HepG2 (cell line): ENCODE data around the gene MCRIP2.

ENCODE experiments used
- ETV5 ChIP-seq: IDR thresholded peaks from 2 replicates; pipeline ENCODE4 v1.6.1; 2018; ENCODE audit warnings: missing biosample characterization, missing genetic modification reagents, inconsistent platforms, borderline replicate concordance
- MTA3 ChIP-seq: sonication (generic); formaldehyde crosslinking; IDR thresholded peaks from 2 replicates; pipeline ENCODE4 v1.4.0; 2020; ENCODE audit warnings: missing genetic modification reagents
- POLR2AphosphoS5 ChIP-seq: IDR thresholded peaks from 2 replicates; pipeline ENCODE4 v1.6.1; 2012; ENCODE audit warnings: low read depth, low read length
- RAD21 ChIP-seq: fragments of 450-650 bp; formaldehyde crosslinking; IDR thresholded peaks from 2 replicates; pipeline ENCODE4 v1.5.0; 2020; ENCODE audit warnings: mild to moderate bottlenecking
- RNF2 ChIP-seq: fragments of 450-650 bp; conservative IDR thresholded peaks from 2 replicates; pipeline ENCODE4 v1.6.1; 2016; ENCODE audit warnings: low read depth
- RXRA ChIP-seq: sonication (generic); formaldehyde crosslinking; IDR thresholded peaks from 2 replicates; pipeline ENCODE4 v1.5.1; 2020; ENCODE audit warnings: missing genetic modification reagents
- SRSF9 ChIP-seq: fragments of 200-400 bp; formaldehyde crosslinking; IDR thresholded peaks from 2 replicates; pipeline ENCODE4 v1.6.1; 2018; ENCODE audit warnings: borderline replicate concordance, mild to moderate bottlenecking, low read depth, low read length; ENCODE audit not compliant: insufficient read depth, poor library complexity, severe bottlenecking
- YY1 ChIP-seq: IDR thresholded peaks from 2 replicates; pipeline ENCODE4 v1.6.1; 2011; ENCODE audit warnings: low read length, low read depth, moderate library complexity, mild to moderate bottlenecking; ENCODE audit not compliant: insufficient read depth, insufficient replicate concordance
- ZNF253 ChIP-seq: sonication (generic); formaldehyde crosslinking; IDR thresholded peaks from 2 replicates; pipeline ENCODE4 v1.8.0; 2022; ENCODE audit warnings: mild to moderate bottlenecking, missing genetic modification reagents, borderline replicate concordance

- no peak for TF ChIP-seq YY1
- TF ChIP-seq SRSF9, result no peak
- TF ChIP-seq POLR2AphosphoS5, result no peak
- TF ChIP-seq ETV5 (CRISPR knock-in tag), result no peak
- TF ChIP-seq MTA3 (CRISPR knock-in tag), result no peak
- TF ChIP-seq RNF2, result no peak
- no peak for TF ChIP-seq RAD21
- TF ChIP-seq ZNF253 (CRISPR knock-in tag), result no peak
- TF ChIP-seq RXRA (CRISPR knock-in tag), result no peak
These were observed 2.8 kb upstream of the MCRIP2 start for GRCh38 chr16:638836-639235.
